HG03135 (cell line): ENCODE data around the gene TIMM50.
"Not testable (repeated sequence)": the region's sequence is repeated elsewhere in the genome, so short reads cannot be mapped to it uniquely, and the experiment has no call there.

ENCODE experiments used
- ATAC-seq: cut with Tn5 transposase; IDR thresholded peaks from one replicate; pipeline ENCODE4 v1.9.1; 2021; ENCODE audit warnings: mild to moderate bottlenecking, moderate library complexity; ENCODE audit not compliant: unreplicated experiment

Gene TIMM50

DNA sequence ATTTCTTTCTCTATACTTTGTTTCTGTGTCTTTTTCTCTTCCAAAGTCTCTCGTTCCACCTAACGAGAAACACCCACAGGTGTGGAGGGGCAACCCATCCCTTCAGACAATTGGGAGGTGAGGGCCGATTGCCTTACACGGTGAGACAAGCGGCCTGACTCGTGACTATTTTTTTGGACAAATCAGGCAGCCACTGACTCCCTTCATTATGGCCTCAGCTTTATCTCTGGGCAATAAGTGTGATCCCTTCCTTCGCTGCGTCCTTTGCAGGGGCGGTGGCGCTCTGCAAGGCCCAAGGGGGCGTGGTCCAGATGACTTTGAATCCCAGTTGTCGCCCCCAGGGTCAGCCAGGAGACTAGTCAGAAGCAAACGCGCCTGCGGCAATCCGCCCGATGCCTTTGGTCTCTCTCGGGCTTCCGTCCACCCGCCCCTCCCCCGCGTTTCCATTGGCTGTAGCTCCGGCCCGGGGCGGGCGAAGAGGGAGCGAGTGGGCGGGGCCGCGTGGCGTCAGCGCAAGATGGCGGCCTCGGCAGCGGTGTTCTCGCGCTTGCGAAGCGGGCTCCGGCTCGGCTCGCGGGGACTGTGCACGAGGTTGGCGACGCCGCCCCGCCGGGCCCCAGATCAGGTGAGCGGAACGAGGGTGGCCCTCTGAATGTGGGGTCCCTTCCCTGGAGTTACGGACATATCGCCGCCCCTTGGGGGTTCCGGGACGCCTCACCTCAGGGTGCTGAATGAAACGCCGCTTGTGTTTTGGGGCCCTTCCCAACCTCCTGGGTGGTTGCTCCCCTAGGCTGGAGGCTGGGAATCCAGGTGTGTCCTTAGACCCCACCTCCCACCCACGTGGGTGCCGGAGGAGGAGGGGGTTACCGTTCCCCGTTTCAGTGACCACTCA lies at the start of gene TIMM50:
TSS of gene TIMM50 (plus strand) at position 502 of the 892 bp plus-strand sequence. CDS start at position 518, 16 bp downstream.
- ATAC-seq = peak; percentile 86

DNA sequence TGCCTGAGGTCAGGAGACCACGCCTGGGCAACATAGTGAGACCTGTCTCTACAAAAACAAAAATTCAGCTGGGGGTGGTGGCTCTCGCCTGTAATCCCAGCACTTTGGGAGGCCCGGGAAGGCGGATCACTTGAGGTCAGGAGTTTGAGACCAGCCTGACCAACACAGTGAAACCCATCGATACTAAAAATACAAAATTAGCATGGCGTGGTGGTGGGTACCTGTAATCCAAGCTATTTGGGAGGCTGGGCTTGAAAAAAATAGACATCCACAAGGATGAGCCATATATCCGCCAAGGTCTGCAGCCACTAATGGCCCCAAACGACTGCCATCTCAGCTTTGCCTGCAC lies 48.0 kb upstream of the TIMM50 start:
- no peak for ATAC-seq

DNA sequence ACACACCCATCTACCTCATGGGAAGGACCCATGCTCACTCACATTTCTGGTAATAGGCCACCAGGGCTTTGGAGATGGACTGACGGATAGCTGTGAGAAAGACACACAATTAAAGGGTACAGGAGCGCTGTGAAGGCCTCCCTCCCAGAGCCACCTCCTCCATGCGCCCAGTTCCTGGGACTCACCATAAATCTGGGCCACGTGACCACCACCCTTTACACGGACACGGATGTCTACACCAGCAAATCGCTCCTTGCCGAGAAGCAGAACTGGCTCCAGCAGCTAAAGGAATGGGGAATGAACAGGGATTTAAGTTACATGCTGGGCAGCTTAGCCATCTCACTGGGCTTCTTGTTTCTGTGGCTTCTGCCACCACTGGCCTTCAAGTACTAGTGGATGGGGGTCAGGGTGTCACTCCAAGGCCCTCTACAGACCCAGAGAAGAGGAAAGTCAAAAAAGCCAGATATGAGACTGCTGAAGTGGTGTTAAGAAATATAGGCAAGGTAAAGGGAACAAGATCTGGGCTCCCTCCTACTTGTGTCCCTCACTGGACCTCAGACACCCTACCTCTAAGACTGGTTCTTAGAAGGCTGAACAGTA lies 47.1 kb upstream of the TIMM50 start:
- no peak for ATAC-seq

DNA sequence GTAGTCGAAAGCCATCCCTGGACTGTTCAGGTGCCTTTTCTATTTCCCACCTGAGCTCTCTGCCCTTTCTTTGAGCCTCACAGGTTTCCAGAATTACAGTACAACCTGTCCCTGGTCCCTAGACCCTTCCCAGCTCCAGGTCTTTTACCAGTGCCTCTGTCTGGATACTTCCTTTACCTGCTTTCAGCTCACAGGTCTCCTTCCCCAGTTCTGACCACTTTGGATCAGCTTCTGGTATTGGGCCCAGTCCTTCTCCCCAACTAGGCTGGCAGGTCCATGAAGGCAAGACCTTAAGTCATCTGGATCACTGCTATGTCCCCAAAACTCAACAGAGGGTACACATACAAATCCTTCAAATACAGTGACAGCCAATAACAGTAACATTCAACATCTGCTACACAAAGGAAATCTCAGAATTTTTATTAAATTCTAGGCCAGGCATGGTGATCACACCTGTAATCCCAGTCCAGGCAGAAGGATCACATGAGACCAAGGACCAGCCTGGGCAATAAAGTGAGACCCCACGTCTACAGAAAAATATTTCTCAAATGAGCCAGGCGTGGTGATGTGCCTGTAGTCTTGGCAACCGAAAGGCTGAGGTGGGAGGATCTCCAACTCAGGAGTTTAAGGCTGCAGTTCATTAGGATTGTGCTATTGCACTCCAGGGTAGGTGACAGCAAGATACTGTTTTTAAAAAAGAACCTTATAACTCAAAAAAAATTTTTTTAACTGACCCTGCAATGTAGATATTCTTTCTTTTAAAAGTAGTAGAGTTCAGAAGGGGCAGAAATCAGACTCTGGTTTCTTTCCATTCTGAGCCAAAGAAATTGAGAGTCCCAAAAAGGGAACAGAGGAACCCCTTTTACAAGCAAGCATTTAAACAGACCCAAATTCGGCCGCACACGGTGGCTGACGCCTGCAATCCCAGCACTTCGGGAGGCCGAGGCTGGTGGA lies 46.2 kb upstream of the TIMM50 start:
- ATAC-seq = no peak

DNA sequence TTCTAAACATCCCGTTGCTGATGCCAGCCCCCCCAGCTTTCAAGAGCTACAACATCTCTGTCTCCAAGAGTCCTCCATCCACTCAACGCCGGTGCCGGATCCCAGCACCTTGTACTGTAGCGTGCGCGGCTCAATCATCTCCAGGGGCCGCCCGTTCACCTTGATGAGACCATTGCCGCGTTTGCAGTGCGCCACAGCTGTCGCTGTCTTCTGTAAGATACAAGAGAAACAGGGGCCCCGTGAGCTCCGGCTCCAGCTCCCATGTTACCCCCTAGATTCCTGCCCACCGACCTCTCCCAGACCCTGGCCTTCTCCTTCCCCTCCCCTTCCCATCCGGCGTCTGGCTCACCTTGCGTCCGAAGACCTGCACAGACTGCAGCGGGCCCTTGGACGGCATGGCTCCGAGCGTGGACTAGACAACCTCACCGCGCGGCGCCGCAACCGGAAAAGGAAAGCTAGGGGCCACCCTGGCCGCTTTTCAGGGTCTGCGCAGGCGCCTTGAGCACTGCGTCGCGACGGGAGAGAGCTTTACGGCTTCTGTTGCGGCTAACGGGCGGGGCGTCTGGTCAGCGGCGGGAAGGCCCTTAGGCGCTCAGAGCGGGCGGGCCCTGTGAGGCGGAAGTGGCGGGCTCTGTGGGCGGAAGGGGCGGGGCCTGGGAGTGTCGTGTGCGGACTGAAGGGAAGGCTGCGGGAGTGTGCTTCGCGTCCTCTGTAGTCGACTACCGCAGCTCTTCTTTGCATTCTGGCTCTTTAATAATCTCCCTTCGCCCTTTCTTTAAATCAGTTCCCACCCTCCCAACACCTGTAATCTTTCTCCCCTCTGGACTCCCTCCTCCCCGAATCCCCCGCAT lies 44.9 kb upstream of the TIMM50 start, which contains the start of gene RPS16:
TSS of gene RPS16 (minus strand) at position 451 of the 851 bp plus-strand sequence. CDS start at position 397, 54 bp downstream.
- ATAC-seq = peak; percentile 79

DNA sequence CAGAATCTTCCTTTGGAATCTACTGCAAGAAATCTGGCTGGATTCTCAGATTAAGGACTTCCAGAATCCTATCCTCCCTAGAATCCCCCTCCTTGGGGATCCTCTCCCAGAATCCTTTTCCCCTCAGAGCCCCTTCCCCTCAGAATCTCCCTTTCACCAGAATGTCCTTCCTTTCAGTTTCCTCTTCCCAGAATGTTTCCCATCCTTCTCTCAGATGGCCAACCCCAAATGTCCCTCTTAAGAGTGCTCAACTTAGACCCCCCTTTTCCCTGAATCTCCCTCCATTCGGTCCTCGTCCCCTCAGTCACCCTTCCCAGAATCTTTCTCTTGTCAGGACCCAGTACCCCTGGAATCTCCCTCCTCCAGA lies 44.3 kb upstream of the TIMM50 start:
- no peak for ATAC-seq

DNA sequence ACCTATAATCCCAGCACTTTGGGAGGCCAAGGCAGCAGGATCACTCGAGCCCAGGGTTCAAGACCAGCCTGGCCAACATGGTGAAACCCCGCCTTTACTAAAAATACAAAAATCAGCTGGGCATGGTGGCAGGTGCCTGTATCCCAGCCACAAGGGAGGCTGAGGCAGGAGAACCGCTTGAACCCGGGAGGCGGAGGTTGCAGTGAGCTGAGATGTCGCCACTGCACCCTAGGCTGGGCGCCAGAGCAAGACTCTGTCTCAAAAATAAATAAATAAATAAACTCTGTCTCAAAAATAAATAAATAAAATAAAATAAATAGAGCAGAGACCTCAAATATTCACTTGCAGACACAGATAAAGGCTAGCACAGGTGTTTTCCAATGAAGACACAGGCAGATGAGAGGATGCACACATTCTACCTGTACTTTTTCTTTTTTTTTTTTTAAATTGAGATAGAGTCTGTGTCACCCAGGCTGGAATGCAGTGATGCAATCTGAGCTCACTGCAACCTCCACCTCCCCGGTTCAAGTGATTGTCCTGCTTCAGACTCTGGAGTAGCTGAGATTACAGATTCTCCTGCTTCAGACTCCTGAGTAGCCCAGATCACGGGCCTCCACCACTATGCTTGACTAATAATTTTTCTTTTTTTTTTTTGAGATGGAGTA lies 42.2 kb upstream of the TIMM50 start:
- no peak for ATAC-seq

DNA sequence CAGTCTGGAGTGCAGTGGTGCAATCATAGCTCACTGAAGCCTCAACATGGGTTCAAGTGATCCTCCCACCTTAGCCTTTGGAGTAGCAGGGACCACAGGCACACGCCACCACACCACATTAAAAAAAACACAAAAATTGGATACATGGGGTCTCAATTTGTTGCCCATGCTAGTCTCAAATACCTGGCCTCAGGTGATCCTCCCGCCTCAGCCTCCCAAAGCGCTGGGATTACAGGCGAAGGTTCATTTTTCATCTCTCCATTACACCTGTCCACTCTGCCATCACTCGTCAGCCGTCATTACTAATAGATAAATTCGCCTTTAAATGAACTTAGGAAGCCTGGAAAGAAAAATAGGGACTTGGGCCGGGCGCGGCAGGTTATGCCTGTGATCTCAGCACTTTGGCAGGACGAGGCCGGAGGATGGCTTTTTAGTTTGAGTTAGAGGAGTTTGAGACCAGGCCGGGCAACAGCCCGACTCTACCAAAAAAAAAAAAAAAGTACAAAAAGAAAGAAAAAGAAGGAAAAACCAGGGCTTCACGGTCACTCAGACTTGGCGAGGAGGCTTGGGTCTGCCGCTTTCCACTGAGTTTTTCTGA lies 35.9 kb upstream of the TIMM50 start:
- ATAC-seq = no peak

DNA sequence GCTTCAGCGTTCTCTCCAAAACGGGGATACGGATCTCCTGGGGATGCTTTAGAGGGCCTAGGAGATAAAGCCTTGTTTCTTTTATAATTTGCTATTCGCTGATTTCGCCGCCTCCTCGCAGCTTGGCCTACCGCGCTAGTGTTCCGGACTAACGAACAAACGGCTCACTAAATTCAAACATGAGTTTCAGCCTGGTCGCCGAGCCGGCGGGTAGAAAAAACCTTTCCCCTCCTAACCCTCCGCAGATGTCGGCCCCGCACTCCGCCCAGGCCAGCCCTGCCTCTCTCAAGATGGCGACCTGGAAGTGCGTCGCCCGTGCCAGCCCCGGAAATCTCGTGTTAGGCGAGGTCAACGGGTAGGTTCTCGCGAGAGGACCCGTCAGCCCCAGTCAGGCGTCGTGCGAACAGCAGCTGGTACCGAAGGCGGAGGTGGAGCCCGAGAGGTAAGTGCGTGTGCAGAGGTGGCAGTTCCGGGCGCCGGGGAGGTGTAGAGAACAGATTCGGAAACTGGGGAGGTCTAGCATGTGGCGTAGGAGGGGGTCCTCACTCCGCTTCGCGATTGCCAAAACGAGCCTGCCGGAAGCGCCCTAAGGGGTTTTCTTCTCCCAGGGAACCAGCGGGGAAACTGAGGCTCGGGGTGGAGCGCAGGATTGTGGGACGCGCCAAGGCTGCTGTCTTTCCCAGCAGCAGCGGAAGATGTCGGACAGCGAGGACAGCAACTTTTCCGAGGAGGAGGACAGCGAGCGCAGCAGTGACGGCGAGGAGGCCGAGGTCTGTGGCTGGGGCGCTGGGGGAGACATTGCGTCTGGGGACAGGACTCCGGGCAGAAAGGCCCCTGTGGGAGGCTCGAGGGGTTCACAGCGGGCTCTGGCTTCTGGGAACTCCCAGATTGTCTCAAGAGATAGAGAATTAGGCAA lies 35.2 kb upstream of the TIMM50 start, which contains the start of gene SUPT5H:
TSS of gene SUPT5H (plus strand) at position 387 of the 916 bp plus-strand sequence. CDS start at position 696, 309 bp downstream.
- peak; percentile 78 for ATAC-seq

DNA sequence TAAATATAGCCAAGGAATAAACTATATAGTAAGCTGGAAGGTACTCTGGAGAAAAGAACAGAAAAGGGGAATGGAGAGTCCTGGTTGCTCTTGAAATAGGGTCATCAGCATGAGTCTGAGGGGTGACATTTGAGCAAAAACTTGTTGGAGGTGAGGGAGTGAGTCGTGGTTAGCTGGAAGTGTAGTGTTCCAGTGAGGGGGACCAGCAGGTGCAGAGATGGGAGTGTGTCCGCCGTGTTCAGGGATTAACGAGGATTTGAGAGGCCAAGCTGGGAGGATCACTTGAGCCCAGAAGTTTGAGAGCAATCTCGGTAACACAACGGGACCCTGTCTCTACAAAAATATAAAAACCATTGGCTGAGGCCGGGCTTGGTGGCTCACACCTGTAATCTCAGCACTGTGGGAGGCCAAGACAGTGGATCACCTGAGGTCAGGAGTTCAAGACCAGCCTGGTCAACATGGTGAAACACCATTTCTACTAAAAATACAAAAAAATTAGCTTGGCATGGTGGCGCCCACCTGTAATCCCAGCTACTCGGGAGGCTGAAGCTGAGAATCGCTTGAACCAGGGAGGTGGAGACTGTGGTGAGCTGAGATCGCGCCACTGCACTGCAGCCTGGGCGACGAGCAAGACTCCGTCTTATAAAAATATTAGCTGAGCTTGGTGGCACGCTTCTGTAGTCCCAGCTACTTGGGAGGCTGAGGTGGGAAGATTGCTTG lies 34.1 kb upstream of the TIMM50 start:
- ATAC-seq = no peak

DNA sequence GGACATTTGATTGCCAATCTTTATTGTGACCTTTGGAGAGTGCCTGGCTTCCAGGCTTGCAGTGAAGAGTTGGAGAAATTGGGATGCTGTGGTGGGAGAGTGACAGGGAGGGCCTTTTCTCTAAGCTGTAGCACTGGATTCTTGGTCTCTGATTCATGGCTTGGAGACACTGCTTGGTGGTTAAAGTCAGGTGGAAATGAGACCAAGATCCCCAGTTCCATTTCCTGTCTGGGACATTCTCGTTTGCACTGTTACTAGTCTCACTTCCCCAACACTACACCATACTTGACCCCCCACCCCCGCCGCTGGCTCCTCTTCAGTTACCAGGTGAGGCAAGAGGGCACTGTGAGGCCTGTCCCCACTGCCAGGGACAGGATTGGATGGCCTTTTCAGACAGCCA lies 32.4 kb upstream of the TIMM50 start:
- ATAC-seq = no peak

DNA sequence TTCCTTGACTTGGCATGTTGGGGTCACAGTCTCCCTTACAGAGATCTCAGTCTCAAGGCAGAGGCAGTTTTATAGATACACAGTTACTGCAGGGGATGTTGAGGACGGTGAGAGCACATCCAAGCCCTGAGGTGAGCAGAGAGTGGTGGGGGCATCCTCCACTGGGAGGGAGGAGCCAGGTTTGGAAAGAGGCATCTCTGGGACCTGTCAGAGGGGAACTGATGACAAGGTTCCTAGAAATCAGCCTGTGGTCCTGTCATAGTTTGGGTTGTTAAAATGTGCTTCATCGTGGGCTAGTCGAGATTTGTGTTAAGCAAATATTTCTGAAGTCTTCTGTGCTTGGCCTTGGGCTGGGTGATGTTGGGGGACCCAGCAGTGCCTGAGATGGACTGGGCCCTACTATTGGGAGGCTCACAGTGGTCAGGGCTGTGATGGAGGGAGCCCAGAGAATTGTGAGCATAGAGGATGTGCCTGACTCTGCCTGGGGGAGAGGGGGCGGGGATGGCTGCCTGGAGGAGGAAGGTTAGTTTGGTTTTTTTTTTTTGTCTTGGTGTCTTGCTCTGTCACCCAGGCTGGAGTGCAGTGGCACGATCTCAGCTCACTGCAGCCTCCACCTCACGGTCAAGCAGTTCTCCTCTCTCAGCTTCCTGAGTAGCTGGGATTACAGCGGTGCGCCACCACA lies 31.4 kb upstream of the TIMM50 start:
- ATAC-seq = no peak

DNA sequence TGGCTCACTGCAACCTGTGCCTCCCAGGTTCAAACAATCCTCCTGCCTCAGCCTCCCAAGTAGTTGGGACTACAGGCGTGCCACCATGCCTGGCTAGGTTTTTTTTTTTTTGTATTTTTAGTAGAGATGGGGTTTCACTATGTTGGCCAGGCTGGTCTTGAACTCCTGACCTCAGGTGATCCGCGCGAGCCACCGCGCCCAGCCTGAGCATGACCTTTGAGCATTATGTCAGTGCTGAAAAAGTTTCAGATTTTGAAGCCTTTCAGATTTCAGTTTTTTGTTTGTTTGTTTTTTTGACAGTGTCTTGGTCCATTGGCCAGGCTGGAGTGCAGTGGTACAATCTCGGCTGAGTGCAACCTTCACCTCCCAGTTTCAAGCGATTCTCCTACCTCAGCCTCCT lies 29.4 kb upstream of the TIMM50 start:
- not testable (repeated sequence) for ATAC-seq

DNA sequence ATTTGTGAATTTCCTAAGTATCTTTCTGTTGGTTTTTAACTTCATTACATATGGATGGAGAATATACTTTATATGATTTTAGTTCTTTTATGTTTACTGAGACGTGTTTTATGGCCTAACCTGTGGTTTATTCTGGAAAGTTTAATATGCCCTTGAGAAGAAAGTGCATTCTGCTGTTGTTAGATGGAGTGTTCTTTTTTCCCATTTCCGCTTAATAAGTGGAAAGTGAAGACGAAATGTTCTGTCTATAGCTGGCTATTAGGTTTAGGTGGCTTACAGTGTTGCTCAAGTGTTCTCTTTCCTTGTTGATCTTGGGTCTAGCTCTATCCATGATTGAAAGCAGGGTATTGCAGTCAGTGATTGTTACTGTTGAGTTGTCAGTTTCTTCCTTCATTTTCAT lies 17.2 kb upstream of the TIMM50 start:
- ATAC-seq = no peak

DNA sequence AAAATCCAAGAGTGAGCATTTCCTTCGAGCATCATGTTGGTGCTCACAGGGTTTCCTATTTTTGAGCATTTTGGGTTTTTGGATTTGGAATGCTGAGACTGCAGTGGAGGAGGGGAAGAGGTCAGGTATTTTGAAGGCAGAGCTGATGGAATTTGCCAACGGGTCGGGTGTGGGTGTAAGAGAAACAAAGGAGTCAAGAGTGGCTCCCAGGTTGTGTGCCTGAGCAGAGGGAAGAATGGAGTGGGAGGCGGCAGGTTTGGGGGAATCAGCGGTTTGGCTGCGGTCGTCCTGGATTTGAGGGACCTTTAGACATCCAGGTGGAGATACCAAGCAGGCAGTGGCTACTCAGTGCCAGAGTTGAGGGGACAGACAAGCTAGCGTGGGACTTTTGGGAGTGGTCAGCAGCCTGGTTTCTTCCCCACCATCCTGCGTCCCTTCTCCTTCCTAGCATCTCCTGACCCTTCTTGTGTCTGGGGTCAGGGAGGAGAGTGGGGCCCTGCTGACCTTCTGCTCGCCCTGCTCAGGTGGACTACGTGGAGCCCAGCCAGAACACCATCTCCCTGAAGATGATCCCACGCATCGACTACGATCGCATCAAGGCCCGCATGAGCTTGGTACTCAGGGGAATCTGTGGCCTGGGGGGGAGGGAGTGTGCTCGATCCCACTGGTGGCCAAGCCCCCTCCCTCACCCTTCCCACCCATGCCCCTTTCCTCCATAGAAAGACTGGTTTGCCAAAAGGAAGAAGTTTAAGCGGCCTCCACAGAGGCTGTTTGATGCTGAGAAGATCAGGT lies 14.5 kb upstream of the TIMM50 start:
- ATAC-seq = no peak

DNA sequence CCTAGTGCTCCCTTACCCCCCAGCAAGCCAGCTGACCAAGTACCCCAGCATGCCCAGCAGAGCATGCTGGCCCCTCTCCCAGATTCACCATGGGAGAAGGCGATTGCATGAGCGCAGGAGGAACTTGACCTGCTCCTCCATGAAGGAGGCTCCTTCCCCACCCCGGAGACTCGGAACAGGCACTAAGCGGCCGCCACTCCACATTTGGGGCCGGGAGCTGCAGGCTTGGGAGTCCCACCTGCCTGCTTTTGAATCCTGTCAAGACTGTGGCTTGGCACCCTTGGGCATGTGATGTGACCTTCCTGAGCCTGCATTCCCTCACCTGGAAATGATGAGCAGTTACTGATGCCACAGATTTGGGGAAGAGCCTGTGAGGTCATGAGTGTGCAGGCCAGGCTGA lies 12.7 kb upstream of the TIMM50 start:
- no peak for ATAC-seq
